HG03097 (cell line): ENCODE results near the gene LIN7B.
"Not testable (repeated sequence)": the region's sequence is repeated elsewhere in the genome, so short reads cannot be mapped to it uniquely, and the experiment has no call there.

ENCODE experiments used
- ATAC-seq: cut with Tn5 transposase; IDR thresholded peaks from one replicate; pipeline ENCODE4 v1.9.1; 2021; ENCODE audit not compliant: unreplicated experiment, low FRiP score

LIN7B gene

GRCh38 chr19:49113762-49114629 lies at the start of gene LIN7B:
LIN7B (plus strand) TSS chr19:49114370; CDS start chr19:49114405, 35 bp downstream.
- ATAC-seq, result peak; percentile 56

DNA sequence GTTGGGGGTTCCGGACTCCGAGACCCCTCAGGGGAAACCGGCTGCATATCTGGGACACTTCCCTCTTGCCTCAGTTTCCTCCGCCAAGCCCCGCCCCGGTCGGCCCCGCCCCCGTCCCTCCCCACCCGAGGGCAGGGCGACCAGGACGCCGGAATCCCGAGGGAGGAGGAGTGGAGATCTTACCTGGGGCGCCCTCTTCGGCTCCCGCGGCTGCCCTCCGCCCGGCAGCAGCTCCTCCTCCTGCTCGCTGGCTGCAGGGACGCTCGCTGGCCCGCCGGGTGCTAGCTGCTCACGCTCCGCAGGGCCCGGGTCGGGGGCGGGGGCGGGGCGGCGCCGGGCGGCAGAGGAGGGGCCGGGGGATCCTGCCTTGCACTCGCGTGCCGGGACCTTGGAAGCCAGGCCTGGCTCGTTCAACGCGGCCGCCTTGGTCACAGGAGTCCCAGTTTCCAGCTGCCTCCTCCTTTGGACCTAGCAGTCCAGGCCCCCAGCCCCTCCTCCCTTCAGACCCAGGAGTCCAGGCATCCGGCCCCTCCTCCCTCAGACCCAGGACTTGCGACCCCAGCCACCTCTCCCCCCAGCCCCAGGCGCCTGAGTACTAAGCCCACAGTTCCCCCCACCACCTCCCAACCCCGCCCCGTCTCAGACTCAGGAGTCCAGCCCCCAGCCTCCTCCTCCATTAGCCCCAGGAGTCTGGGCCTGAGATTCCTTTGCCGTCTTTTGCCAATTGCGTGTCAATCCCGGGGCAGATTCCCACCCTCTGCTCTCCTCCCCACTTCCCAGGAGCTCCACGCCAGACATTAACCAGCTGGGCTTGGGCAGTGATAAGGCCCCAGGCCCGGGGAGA lies 49.2 kb upstream of the LIN7B start, which contains the start of gene NTF4:
Gene NTF4 (minus strand): TSS at position 51 of the 844 bp plus-strand sequence. CDS start 2,821 bp downstream, outside the sequence.
- no peak for ATAC-seq

GRCh38 chr19:49065905-49066512 lies 48.2 kb upstream of the LIN7B start:
- no peak for ATAC-seq

DNA sequence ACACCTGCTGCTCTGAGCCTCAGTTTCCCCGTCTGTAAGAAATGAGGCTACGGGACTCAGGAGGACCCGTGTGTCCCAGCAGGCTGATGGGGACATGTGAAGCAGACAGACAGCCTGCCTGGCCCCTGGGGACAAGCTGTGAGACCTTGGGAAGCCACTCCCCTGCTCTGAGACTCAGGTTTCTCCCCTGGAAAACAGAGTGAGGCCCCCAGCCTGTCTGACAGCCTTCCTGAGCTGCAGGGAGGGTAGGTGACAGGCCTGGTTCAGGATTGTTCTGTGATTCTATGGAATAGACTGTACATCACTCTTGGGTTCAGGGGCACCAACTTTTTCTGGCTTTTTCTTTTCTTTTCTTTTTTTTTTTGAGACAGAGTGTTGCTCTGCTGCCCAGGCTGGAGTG lies 46.6 kb upstream of the LIN7B start:
- ATAC-seq, result no peak

DNA sequence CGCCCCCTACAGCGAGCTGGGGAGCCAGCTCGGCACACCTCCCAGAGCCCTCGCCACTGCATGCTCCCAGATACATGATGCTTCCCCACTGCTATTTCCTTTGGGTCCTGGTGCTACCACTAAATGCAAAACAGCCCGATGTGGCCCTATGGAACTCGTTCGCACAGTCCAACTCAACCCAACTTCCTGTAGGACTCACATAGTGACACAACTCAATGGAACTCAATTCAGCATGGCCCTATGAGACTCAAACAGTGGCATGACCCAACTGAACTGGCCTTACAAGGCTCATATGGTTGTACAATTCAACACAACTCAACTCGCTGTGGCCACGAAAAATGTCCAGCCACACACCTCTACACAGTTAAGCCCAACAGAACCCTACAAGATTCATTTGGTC lies 45.1 kb upstream of the LIN7B start:
- no peak for ATAC-seq

DNA sequence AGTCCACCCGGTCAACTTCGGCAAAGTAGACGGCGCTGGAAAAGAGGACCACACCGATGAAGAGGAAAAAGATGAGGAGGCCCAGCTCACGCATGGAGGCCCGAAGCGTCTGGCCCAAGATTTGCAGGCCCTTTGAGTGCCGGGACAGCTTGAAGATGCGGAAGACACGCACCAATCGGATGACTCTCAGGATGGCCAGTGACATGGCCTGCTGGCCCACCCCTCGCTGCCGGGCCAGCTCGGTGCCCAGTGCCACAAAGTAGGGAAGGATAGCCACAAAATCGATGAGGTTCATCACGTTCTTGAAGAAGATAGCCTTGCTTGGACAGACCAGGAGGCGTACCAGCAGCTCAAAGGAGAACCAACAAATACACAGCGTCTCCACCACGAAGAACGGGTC lies 43.8 kb upstream of the LIN7B start:
- no peak for ATAC-seq

DNA sequence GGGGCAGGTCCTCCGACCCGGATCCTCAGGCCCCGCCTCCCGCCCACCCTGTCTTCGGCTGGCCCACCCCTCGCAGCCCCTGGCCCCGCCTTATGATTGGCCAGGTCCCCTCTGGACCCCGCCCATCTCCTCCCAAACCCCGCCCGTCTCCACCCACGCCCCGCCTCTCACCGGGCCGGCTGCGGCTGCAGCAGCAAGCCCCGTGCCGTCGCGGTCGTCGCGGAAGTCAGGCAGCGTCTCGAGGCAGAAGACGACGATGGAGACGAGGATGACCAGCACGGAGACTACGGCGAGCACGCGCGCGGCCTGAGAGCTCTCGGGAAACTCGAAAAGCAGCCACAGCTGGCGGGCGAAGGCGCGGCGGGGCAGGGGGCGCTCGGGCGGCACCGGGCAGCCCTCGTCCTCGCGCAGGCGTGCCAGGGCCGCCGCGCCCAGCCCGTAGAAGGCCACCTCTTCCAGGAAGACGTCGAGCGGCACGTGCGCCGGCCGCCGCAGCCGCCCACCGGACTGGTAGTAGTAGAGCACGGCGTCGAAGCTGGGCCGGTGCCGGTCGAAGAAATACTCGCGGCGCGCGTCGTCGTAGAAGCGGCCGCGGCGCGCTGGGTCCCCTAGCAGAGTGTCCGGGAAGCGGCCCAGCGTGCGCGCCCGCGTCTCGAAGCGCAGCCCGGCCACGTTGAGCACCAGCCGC lies 42.2 kb upstream of the LIN7B start:
- ATAC-seq, result no peak

DNA sequence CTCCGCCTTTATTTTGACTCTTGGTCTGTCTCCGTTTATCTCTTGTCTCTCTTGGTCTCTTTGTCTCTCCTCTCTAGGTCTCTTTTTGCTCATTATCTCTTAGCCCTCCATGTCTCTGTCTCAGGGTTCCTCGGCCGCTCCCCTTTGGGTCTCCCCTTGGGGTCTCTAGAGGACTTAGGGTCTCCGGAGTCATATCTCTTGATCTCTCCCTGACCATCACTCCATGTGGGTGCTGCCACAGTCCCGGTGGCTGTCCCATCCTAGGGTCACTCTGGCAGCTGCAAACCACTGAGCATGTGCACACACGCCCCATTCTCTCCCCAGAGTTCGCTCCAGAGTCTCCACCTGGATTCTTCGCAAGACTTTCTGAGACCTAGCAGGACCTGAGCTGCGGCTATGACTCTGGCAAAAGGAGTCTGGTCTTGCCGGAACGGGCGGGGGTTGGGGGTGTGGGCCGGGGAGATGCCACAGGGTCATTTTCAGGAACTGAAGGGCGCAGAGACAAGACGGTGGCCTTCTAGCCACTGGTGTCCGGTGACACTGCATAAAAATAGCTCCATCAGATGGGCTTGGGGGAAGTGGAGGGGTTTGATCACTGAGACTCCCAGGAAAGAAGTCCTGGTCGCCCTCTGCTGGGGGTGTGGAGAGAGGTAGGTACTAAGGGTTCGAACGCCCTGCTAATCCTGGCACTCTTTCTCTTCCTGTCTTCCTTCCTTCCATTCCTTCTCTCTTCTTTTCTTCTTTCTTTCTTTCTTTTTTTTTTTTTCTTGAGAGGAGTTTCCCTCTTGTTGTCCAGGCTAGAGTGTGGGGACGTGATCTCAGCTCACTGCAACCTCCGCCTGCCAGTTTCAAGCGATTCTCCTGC lies 40.4 kb upstream of the LIN7B start:
- ATAC-seq, result no peak

DNA sequence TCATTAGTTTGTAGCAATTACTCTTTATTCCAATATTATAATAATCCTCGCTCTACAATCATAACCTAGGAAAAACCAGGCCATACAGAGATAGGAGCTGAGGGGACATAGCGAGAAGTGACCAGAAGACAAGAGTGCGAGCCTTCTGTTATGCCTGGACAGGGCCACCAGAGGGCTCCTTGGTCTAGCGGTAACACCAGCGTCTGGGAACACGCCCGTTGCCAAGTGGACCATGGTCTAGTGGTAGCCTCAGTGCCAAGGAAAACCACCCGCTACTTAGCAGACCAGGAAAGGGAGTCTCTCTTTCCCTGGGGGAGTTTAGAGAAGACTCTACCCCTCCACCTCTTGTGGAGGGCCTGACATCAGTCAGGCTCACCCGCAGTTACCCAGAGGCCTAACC lies 39.3 kb upstream of the LIN7B start:
- ATAC-seq, result not testable (repeated sequence)

- ATAC-seq, result no peak
These were observed 33.8 kb upstream of the LIN7B start for GRCh38 chr19:49080392-49080791.

DNA sequence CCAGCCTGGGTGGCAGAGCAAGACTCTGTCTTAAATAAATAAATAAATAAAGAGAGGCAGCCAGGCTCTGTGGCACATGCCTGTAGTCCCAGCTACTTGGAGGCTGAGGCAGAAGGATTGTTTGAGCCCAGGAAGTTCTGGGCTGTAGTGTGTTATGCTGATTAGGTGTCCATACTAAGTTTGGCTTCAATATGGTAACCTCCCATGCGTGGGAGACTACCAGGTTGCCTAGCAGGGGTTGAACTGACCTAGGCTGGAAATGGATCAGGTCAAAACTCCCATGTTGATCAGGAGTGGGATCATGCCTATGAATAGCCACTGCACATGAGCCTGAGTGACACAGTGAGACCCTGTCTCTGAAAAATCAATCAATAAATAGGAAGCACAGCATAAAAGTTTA lies 32.9 kb upstream of the LIN7B start:
- no peak for ATAC-seq

- ATAC-seq, result no peak
These were observed 29.8 kb upstream of the LIN7B start for GRCh38 chr19:49084206-49085019.

GRCh38 chr19:49085020-49085867 lies 28.9 kb upstream of the LIN7B start, which contains the start of gene SNRNP70:
SNRNP70 (plus strand) TSS chr19:49085451; CDS start chr19:49086415, 964 bp downstream.
- ATAC-seq, result peak; percentile 90

GRCh38 chr19:49085868-49086232 lies 28.3 kb upstream of the LIN7B start:
- ATAC-seq, result no peak

DNA sequence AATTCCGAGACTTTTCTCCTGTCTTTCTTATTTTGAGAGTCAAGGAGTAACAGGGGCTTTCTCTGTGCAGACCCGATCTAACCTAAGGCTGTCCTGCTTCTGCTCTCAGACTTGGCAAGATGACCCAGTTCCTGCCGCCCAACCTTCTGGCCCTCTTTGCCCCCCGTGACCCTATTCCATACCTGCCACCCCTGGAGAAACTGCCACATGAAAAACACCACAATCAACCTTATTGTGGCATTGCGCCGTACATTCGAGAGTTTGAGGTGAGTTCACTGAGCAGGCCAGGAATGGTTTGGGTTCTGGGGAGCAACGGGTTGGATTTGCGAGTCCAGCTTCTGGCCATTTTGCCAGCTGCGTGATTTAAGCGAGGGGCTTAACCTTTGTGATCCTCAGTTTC lies 27.9 kb upstream of the LIN7B start:
- ATAC-seq, result no peak

DNA sequence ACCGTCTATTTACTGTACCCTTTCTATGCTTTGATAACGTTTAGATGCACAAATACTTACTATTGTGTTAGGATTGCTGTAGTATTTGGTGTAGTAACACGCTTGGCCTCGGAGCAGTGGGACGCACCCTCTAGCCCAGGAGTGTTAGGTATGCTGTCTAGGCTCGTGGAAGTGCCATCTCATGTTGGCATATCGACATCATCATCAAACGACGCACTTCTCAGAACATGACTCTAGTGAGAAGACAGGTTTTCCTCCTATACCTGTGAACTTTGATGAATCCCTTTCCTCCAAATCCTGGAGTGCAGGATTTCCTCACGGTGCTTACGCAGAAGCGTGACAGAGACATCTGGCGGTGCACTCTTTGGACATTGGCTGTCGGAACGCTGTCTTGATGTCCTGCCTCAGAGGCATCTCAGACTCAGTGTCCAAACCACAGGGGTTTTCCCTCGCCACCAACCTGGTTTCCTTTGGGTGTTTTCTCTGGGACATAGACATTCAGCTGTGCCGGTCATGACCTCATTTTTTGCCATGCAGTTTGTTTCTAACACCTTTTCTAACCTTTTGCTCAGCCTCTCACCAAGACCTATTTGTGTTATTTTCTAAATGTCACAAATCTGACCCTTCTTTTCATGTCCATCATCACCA lies 22.7 kb upstream of the LIN7B start:
- ATAC-seq, result no peak

GRCh38 chr19:49092686-49093085 lies 21.5 kb upstream of the LIN7B start:
- ATAC-seq, result no peak
